ENCODE results near the gene PDE1C. TPM values are rescaled to one million over a fixed set of nuclear protein-coding genes. Genes with fewer than 3 reads are reported as not detected.

PDE1C gene
- total RNA-seq, 1 donor from 2014 or later, result 54.6 TPM

DNA sequence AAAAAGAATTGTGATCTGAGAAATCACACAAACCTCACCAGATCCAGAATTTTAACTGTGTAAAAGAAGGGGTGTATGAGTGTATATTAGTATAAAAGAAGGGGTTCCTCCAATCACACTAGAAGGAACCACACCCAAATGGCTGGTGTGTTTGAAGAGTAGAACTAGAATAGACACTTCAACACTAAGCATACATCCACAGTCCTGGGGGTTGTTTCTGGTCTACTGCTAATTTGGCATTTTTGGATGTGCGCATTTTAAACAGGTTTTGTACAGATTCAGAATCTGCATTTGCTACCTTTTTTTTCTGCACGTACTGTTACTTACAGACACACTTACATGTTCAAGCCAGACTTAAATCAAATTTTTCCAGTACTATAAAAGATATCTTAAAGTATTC, 64.6 kb downstream of the PDE1C start:
- no peak for DNase-seq (ENCODE audit: low spot score)
- Mint-ChIP-seq H3K27ac (ENCODE audit: unreplicated experiment) (no peak overlapping the region), H3K27me3 (ENCODE audit: low read depth) (no peaks in the 10 kb centered on the region), H3K9me3 (ENCODE audit: low read depth) (peaks cover 26% of the 10 kb centered on the region), H3K4me1 (ENCODE audit: low read depth) (peaks cover 11% of the 10 kb centered on the region), H3K36me3 (ENCODE audit: low read depth) (peaks cover 21% of the 10 kb centered on the region), H3K4me3 (ENCODE audit: unreplicated experiment) (no peak overlapping the region)
- TF ChIP-seq, protein P1, sequence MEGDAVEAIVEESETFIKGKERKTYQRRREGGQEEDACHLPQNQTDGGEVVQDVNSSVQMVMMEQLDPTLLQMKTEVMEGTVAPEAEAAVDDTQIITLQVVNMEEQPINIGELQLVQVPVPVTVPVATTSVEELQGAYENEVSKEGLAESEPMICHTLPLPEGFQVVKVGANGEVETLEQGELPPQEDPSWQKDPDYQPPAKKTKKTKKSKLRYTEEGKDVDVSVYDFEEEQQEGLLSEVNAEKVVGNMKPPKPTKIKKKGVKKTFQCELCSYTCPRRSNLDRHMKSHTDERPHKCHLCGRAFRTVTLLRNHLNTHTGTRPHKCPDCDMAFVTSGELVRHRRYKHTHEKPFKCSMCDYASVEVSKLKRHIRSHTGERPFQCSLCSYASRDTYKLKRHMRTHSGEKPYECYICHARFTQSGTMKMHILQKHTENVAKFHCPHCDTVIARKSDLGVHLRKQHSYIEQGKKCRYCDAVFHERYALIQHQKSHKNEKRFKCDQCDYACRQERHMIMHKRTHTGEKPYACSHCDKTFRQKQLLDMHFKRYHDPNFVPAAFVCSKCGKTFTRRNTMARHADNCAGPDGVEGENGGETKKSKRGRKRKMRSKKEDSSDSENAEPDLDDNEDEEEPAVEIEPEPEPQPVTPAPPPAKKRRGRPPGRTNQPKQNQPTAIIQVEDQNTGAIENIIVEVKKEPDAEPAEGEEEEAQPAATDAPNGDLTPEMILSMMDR (IDR thresholded peaks at IDR 0.05), result no peak

DNA sequence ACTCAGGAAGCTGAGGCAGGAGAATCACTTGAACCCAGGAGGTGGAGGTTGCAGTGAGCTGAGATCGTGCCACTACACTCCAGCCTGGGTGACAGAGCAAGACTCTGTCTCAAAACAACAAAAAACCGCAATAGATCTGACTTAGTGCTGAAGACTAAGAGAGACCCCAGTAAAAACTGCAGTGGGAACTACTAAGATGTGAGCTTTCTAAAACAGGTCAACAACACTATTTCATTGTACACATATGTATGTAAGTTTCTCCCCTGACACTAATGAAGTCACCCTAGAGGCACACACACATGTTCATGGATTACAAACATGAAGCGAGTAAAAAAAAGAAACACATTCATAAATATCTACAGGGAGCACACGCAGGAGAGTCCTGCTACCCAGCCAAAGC, 68.3 kb downstream of the PDE1C start:
- Mint-ChIP-seq H3K9me3 (ENCODE audit: low read depth) (peaks cover 23% of the 10 kb centered on the region), H3K27me3 (ENCODE audit: low read depth) (no peaks in the 10 kb centered on the region), H3K4me1 (ENCODE audit: low read depth) (peaks cover 18% of the 10 kb centered on the region), H3K36me3 (ENCODE audit: low read depth) (peaks cover 13% of the 10 kb centered on the region), H3K4me3 (ENCODE audit: unreplicated experiment) (no peak overlapping the region), H3K27ac (ENCODE audit: unreplicated experiment) (no peak overlapping the region)
- TF ChIP-seq, protein P1 (IDR thresholded peaks at IDR 0.05), result no peak
- no peak for DNase-seq (ENCODE audit: low spot score)

DNA sequence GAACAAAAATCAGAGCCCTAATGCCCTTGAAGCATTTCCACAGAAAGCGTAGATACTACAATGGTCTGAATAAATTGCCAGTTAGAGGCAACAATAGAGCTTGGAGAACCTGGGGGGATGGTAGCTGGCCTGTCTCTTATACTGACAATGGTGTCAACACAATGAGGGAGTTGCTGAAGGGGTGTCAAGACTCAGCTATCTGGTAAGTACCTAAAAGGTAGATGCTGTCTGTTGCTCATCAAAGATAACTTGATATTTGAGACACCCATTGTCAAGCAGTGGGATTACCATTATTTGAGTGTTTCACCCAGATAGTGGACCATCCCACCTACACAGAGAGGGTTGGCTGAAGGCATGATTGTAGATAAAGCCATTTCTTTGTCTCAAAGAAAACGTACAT, 72.8 kb downstream of the PDE1C start:
- Mint-ChIP-seq H3K27ac (ENCODE audit: unreplicated experiment) (no peak overlapping the region), H3K27me3 (ENCODE audit: low read depth) (no peaks in the 10 kb centered on the region), H3K9me3 (ENCODE audit: low read depth) (peaks cover 15% of the 10 kb centered on the region), H3K4me3 (ENCODE audit: unreplicated experiment) (no peak overlapping the region), H3K4me1 (ENCODE audit: low read depth) (peaks cover 9% of the 10 kb centered on the region), H3K36me3 (ENCODE audit: low read depth) (peaks cover 8% of the 10 kb centered on the region)
- no peak for DNase-seq (ENCODE audit: low spot score)
- TF ChIP-seq, protein P1 (IDR thresholded peaks at IDR 0.05), result no peak

DNA sequence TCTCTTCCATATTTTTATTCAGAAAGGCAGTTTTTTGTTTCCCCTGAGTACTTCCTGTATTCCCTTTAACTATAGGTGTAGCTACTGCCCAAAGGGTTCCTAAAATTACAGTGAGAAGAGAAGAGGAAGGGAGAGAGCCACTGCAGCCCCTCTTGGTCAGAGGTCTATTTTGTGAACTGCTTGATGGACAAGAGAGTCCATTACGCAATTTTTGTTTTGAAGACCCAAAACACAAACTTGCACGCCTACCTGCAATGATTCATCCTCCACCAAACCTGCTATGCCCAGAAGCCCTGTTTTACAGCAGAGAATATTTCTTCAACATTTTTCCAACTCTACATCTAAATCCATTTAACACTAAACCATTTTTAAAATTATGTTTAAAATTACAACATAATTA, 75.1 kb downstream of the PDE1C start:
- TF ChIP-seq, protein P1 (IDR thresholded peaks at IDR 0.05), result no peak
- Mint-ChIP-seq H3K4me3 (ENCODE audit: unreplicated experiment) (no peak overlapping the region), H3K36me3 (ENCODE audit: low read depth) (no peaks in the 10 kb centered on the region), H3K9me3 (ENCODE audit: low read depth) (peaks cover under 1% of the 10 kb centered on the region), H3K4me1 (ENCODE audit: low read depth) (peaks cover 9% of the 10 kb centered on the region), H3K27ac (ENCODE audit: unreplicated experiment) (no peak overlapping the region), H3K27me3 (ENCODE audit: low read depth) (no peaks in the 10 kb centered on the region)
- DNase-seq (ENCODE audit: low spot score), result no peak

DNA sequence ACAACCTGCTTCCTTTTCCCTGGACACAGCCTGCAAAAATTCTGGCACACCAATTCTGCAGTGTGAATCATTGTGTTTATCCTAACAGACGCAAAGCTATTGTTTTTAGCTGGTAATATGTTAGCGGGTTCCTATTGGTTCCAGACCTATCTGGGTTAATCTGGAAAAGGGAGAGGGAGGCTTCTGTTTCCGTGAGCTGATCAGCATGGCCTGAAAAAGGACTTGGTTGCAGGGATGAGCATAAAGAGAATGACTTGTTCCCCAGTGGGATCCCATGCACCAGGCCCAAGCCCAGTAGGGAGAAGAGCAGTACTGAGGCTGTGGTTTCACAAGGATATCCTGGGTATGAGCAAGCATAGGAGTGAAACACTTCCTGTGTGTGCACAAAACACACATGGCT, 78.4 kb downstream of the PDE1C start:
- H3K4me1 Mint-ChIP-seq (ENCODE audit: low read depth), result peaks cover 5% of the 10 kb centered on the region
- TF ChIP-seq, protein P1 (IDR thresholded peaks at IDR 0.05), result no peak
- H3K9me3 Mint-ChIP-seq (ENCODE audit: low read depth), result no peaks in the 10 kb centered on the region
- no peak overlapping the region for H3K4me3 Mint-ChIP-seq (ENCODE audit: unreplicated experiment)
- DNase-seq (ENCODE audit: low spot score), result no peak
- no peak overlapping the region for H3K27ac Mint-ChIP-seq (ENCODE audit: unreplicated experiment)
- H3K27me3 Mint-ChIP-seq (ENCODE audit: low read depth), result no peaks in the 10 kb centered on the region
- no peaks in the 10 kb centered on the region for H3K36me3 Mint-ChIP-seq (ENCODE audit: low read depth)
